HG02642 (cell line): ENCODE results near the gene ZC3H14.

Experiments
- ATAC-seq: cut with Tn5 transposase; IDR thresholded peaks from one replicate; pipeline ENCODE4 v1.9.1; 2021; ENCODE audit warnings: mild to moderate bottlenecking; ENCODE audit not compliant: unreplicated experiment, poor library complexity

The ZC3H14 gene

GRCh38 chr14:88551094-88551870 is 11.6 kb upstream of the ZC3H14 start:
- ATAC-seq = no peak

DNA sequence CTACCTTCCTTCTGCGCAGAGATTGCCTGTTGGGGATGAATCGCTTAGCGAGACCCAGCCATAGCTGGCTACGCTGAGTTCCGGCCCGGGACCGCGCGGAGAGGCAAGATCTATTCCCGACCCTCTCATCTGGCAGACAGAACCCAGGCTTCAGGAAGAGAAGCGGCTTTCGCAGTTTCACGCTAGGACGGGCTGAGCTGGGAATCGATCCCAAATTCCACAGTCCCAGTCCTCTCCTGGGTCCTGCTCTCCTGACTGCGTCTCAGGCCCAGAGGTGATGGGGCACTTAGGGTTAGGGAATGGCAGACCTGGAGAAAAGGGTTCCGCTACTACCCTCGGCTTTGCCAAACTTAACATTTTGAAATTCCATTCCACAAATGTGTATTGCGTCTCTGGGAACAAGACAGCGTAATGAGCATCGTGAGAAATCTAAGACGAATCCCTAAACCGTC is 10.8 kb upstream of the ZC3H14 start:
- no peak for ATAC-seq

- no peak for ATAC-seq
Observed at GRCh38 chr14:88552876-88553275, 10.0 kb upstream of the ZC3H14 start.

GRCh38 chr14:88553886-88554456 is 8.9 kb upstream of the ZC3H14 start:
- ATAC-seq = no peak

GRCh38 chr14:88554457-88555286 is 8.2 kb upstream of the ZC3H14 start, which contains the start of gene PTPN21:
Gene PTPN21, minus strand, starts transcription at chr14:88555007. Its CDS starts 4,590 bp downstream, at chr14:88550417.
- peak; percentile 52 for ATAC-seq

DNA sequence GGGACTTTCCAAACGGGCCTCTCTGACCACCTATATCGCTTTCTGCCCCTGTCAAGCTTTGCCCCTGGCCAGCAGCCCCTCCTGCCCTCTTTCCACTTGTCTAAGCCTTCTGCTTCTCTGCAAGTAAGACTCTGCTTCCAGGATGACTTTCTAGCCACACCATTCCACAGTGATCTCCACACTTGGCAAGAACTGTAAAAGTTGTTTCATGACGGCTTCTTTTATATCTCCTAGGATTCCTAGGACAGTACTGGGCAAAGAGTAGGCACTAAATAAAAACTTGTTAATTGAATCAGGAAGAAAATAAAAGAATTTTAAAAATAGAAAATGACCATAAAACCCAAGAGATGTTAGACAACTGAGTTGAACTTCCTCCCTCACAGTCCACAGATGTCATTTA is 6.3 kb upstream of the ZC3H14 start:
- ATAC-seq = no peak

- ATAC-seq = no peak
Observed at GRCh38 chr14:88559852-88560251, 3.0 kb upstream of the ZC3H14 start.

GRCh38 chr14:88562532-88562830 is 356 bp upstream of the ZC3H14 start:
- no peak for ATAC-seq

GRCh38 chr14:88563845-88564244 is 1.0 kb downstream of the ZC3H14 start:
- ATAC-seq = no peak

- no peak for ATAC-seq
Observed at GRCh38 chr14:88565427-88565826, 2.6 kb downstream of the ZC3H14 start.

GRCh38 chr14:88568196-88568595 is 5.4 kb downstream of the ZC3H14 start:
- ATAC-seq = no peak

- ATAC-seq = no peak
Observed at GRCh38 chr14:88572117-88572516, 9.3 kb downstream of the ZC3H14 start.

GRCh38 chr14:88576222-88576621 is 13.4 kb downstream of the ZC3H14 start:
- no peak for ATAC-seq

- no peak for ATAC-seq
Observed at GRCh38 chr14:88584451-88584850, 21.6 kb downstream of the ZC3H14 start.

GRCh38 chr14:88588081-88588480 is 25.2 kb downstream of the ZC3H14 start:
- ATAC-seq = no peak

DNA sequence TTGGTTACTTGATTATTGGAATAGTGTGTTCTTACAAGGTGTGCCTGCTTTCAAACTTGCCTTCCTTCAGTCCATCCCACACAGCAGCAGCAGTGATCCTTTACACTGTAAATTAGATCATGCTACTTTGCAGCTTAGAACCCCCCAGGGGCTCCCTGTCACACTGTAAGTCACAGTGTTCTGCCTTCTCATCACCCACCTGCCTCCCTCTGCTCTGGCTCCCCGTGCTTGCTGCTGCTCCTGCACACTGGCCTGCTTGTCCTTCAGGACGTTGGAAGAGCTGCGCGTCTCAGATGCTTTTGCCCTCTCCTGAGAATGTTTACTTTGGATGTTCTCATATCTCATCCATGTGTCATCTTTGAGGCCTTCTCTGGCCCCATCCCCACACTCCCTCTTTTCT is 27.3 kb downstream of the ZC3H14 start:
- no peak for ATAC-seq

DNA sequence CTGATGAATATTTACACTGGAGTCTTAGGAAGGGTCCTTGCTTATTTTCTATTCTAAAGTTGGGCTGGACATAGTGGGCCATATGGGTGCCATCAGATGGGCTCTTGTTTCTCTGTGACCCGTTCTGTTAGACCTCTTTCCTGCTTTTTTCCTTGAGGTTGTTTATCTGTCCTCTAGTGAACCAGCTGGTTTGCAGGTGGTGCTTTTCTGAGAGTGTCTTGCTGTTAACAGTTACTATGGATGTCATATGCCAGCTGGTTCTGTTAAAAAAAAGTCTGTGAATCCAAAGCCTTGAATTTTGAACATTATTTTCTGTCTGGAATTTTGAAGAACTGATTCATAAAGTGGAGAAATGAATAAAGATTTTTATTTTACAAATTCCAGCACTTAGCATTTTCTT is 29.2 kb downstream of the ZC3H14 start:
- no peak for ATAC-seq

DNA sequence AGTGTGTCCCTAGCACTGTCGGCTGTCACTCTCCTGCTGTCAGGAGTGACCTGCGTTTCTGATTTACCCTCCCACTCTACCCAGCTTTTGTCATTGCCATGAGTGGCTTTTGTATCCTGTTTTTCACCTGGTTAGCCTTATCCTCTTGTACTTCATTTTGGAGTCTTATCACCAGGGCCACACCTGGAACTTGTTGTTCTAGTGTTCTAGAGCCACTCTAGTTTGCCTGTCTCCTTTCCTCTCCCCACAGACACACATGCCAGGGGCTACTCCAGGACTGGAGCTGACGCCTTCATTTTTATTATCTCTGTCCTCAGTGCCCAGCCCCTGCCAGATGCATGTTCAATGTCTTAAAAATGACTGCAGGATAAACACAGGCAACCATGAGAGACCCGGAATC is 34.2 kb downstream of the ZC3H14 start:
- ATAC-seq = no peak

DNA sequence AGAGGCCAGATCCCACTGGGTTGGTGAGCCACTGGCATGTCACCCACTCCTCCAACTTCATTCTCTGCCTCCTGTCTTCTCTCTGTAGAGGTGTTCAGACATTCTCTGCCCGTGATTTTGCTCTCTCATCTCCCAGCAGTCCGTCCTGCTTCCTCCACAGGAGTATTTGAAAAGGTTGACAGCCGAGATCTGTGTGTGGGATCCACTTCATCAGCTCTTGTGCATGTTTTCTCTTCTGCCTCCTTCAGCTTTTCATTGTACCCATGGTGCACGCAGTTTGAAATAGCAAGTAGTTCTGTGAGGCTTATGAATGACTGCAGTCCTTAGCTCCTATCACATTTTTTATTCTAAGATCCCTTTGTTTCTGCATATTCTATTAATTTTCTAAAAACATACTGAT is 34.8 kb downstream of the ZC3H14 start:
- ATAC-seq = no peak

DNA sequence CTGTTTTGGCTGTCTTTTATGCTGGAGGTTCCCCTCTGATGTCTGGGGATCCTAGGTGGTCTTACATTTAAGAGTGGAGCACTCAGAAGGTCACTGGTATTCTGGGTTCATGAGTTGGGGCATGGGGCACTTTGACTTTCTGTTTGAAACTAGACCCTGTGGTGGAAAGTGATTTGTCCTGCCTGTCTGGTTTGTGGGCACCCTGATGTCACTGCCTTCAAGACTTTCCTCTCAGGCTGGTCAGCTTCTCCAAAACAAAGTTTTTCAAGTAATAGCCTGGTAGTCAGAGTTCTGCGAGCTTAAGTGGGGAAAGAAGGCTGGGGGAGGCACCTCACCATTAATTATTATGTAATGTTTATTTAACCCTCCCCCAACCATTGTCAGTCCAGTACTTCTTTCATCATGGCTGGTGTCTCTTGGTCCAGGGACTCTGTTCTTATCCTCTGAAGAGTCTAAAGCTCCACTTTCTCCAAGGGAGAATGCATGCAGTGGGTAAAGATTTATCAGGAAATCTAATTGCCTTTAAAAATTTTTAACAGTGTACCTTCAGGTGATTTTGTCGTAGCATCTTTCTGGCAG is 35.3 kb downstream of the ZC3H14 start:
- ATAC-seq = no peak

DNA sequence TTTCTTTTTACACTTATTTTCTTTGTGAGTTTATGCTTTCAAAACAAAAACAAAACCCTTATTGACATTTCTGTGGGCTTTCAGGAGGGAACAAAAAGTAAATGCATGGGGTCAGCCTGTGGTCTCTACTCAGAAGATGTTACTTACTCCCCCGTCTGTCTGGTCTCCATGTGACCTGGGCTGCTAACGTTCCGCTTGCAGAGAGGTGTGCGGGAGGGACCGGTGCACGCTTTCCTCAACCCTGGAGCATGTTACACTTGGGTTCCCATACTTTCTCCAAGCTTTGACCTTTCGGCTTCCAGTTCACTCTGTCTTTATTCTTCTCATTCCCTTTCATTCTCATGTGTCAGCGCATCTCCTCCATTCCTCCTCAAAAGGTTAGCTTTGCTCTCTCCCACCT is 36.5 kb downstream of the ZC3H14 start:
- ATAC-seq = peak; percentile 37
